ENCODE measurements around the gene PPARG.

- TF ChIP-seq POU2F2 (IDR thresholded peaks at IDR 0.05; ENCODE audit: borderline replicate concordance, low read depth, low read length) (no peak), CTCF (IDR thresholded peaks at IDR 0.05 in 2 of 3, conservative IDR thresholded peaks at IDR 0.05 in 1 of 3; ENCODE audit: control insufficient read depth in 2 of 3, extremely low read depth in 1 of 3, insufficient read depth in 1 of 3, low read depth in 3 of 3, low read length in 3 of 3) (no peak)
Measured at GRCh38 chr3:12380461-12380860, 91.6 kb downstream of the PPARG start.
